CD4-positive, alpha-beta T cell treated with Interleukin-15 for 4 hours (primary cell): ENCODE results near the gene CCDC195.

Source experiments
- DNase-seq: peaks from one replicate; pipeline ENCODE4 v3.0.0-alpha.2; 2020; ENCODE audit warnings: low spot score

Gene CCDC195

DNA sequence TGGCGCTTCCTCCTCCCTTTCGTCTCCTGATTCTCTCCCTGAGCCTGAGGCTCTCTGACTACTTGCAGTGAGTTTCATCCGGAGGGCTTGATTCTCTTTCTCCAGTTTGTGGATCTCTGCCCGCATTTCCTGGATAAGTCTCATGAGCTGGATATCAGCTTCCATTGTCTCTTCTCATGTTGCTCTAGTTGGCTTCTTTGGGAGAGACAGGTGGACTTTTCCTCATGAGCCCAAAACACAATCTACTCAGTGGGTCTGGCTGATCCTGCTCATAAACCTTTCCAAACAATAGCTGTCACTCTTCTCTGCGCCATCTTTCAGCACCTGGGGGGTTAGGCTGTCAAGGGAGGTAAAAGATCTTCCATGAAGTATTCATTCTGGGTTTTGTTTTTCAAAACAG lies at the start of gene CCDC195:
CCDC195 (minus strand) TSS at position 165 of the 400 bp plus-strand sequence; CDS start at position 165, 0 bp downstream.
- no peak for DNase-seq

GRCh38 chr2:224764565-224765236 lies 48.5 kb upstream of the CCDC195 start:
- DNase-seq: no peak

DNA sequence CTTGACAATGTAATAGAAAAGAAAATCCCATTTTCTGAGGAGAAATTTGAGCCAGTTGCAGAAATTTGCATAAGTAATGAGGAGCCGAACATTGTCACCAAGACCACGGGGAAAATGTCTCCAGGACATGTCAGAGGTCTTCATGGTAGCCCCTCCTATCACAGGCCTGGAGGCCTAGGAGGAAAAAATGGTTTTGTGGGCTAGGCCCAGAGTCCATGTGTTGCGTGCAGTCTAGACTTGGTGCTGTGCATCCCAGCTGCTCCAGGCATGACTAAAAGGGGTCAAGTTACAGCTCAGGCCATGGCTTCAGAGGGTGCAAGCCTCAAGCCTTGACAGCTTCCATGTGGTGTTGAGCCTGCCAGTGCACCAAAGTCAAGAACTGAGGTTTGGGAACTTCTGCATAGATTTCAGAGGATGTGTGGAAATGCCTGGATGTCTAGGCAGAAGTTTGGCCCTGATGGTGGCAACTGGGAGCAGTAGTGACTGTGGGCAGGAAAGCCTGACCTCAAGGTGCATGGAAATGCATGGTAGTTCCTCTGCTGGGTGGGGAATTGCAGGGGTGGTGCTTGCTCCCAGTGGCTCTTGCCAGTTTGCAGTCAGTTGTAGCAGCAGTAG lies 41.9 kb upstream of the CCDC195 start:
- DNase-seq: no peak

DNA sequence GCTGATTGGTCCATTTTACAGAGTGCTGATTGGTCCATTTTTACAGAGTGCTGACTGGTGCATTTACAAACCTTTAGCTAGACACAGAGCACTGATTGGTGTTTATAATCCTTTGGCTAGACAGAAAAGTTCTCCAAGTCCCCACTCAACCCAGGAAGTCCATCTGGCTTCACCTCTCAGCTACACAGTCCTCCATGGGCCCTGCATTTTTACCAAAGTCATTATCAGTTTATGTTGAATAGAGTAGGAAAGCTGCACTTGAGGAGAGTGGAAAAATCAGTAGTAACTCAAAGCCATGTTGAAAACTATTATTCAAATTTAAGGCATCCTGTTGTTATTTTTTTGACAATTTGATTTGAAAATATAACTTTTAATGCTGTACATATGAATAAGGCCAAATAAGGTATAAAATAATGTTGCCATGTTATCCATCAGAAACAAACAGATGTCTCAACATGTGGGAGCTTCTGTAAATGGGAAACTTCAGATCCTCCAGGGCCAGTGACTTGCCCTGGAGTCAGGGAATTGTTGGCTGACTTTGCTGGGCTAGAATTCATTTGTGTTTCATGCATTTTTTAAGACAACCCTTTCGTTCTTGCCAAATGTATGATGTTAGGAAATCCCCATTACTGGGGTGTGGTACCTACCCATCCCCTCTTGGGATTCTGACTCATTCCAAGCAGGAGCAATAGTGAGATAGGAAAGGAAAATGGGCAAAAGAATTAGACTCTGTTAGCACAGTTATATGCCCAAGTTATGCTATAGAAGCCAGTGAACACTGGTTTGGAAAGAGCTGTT lies 37.8 kb upstream of the CCDC195 start:
- DNase-seq: no peak

GRCh38 chr2:224751996-224752698 lies 36.0 kb upstream of the CCDC195 start:
- DNase-seq: no peak

DNA sequence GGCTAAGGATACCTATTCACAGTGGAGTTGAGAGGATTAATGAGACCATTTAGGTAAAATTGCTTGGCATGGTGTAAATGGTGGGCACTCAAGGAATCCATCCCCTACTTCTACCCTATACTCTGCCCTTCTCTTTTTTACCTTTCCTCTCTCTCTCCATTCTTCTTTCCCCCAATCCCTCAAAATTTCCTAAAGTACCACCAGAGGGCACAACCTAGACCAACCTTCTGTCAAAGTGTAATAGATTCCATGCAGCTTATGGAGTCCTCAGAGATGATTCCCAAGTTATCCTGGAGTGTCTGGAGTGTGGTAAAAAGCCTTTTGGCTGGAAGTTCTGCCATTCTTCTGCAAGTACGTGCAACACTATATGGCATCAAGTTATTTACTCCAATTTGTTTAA lies 33.0 kb upstream of the CCDC195 start:
- no peak for DNase-seq

DNA sequence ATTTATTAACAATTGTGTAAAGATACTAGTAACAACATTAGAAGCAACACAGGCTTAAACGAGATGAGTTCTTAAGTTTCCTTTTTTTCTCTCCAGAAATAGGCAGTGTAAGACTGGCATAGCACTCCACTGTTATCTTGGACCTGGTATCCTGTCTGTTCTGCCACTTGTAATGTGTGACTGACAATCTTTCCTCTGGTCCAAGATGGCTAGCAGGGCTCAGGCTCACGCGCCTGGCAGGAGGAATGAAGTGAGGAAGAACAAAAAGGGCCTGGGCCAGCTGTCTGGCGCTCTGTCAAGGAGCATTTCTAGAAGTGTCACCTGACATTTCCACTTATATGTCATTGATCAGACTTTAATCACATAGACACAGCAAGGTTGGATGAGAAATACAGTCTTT lies 31.6 kb upstream of the CCDC195 start:
- DNase-seq: no peak

DNA sequence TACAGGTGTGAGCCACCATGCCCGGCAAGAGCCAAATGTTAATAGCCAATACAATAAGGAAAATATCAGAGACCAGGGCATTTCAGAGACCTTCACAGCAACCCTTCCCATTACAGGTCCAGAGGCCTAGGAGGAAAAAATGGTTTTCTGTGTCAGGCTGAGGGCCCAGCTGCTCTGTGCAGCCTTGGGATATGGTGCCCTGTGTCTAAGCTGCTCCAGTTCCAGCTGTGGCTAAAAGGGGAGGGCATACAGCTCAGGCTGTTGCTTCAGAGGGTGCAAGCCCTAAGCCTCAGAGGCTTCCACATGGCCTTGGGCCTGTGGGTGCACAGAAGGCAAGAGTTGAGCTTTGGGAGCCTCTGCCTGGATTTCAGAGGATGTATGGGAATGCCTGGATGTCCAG lies 20.1 kb upstream of the CCDC195 start:
- DNase-seq: no peak

DNA sequence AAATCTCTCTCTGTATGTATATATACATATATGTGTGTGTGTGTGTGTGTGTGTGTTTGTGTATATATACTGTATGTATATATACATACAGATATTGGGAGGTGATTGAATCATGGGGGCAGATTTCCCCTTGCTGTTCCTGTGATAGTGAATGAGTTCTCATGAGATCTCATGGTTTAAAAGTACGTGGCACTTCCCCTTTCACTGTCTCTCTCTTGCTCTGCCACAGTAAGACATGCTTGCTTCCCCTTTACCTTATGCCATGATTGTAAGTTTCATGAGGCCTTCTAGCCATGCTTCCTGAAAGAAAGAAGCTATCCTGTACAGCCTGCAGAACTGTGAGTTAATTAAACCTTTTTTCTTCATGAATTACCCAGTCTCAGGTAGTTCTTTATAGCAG lies 18.8 kb upstream of the CCDC195 start:
- no peak for DNase-seq

GRCh38 chr2:224731665-224732064 lies 15.5 kb upstream of the CCDC195 start:
- DNase-seq: no peak

GRCh38 chr2:224729435-224729834 lies 13.3 kb upstream of the CCDC195 start:
- no peak for DNase-seq

- no peak for DNase-seq
These were observed 8.2 kb upstream of the CCDC195 start for GRCh38 chr2:224724331-224724730.

GRCh38 chr2:224723586-224724217 lies 7.5 kb upstream of the CCDC195 start:
- DNase-seq: no peak

DNA sequence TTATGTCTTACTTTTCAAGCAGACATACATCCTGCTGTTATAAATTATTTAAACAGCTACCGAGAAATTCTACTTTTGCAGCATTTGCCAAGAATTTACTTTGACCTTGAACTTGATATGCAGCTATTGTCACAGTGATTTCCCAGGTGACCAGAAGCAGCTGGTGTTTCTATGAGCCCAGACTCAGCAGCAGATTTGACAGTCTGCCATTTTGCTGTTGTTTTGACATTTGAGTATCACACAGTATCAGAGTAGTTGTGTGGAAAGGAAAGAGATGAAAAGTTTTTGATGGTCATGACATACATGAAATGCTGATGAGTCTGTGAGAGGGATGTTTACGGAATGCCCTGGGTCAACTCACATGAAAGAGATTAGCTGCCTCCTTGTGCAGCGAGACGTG lies 6.6 kb upstream of the CCDC195 start:
- no peak for DNase-seq

GRCh38 chr2:224722250-224722649 lies 6.1 kb upstream of the CCDC195 start:
- DNase-seq: no peak

DNA sequence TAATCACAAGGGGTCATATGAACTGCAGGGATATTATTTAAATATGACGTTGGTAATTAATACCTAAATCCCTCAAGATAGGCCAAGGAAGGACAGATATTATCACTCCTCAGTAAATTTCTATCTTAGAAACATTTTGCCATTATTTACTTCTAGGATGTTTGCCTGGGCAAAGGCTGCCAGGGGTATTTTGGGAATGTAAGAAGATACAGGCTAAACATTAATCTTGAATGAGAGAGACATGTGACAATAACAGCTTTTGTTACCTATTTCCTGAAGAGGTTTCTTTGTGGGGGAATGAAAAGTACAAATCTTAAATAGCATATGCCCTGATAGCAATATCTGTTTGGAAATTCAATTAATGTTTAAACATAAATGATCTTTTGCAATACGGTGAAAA lies 756 bp upstream of the CCDC195 start:
- DNase-seq: no peak

DNA sequence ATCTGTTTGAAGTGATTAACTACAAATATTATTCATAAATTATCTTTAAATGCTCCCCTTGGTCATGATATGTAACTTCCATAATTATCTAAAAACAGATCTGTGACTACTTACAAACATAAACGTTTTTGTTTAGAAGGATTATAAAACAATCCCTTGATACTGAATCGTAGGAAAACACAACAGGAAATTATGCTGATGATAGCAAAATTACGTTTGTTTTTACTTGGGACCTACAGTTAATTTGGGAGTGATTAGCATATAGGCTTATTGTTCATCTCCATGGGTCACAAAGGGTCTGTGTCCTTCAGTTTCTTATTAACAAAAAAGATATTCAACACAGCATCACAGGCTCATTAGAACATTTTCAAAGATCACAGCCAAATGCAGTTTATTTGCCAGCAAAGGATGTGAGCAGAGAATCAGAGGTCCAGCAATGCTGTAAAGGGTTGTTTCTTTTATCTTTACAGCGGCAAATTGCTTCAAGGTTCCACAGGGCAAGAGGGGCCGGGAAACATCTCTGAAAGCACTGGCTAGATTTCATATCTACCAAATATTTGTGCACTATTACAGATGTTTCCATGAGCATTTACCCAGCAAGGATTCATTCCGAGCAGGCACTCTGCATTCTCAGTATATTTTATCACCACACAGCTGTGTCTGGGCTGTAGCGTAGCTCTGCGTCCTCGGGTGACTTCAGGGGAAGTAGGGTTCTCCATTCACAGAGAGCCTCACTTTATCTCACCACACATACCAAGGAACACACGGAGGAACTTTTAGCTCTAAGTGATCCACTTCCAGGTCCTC lies 4.1 kb downstream of the CCDC195 start:
- no peak for DNase-seq

- DNase-seq: no peak
These were observed 4.8 kb downstream of the CCDC195 start for GRCh38 chr2:224711381-224711780.

GRCh38 chr2:224709301-224709700 lies 6.9 kb downstream of the CCDC195 start:
- no peak for DNase-seq

DNA sequence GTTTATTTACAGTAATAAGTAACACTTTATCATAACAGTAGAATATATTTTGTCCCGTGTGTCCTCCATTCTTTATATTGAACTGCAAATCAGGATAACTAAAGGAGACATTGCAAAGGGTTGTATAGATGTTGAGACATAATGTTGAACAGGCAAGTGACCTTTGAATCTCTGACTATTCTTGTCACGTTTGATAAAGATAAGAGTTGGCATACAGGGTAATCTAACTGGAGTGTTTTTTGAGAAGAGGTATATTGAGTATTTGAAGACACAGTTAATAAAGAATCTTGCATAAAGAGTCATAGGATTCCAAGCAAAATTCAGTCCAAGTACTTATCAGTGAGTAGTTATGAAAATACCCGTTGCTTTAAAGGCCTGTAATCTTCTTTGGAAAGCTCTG lies 21.7 kb downstream of the CCDC195 start:
- DNase-seq: no peak

DNA sequence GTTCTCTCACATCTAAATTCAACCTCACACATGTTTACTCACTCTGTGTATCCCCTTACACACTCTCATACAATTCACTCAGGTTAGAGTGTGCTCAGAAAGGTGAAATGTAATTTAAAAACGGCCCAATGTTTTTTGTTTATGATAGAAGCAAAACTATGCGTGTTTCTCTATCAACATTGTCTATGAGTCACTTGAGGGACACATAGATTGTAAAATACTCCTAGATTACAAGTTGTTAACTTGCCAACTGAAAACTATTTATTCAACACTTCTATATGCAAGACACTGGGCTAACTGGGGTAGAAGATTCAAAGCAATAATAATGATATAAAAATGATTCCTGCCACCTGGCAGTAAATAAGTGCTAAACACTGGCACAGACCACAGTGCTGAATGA lies 24.6 kb downstream of the CCDC195 start:
- DNase-seq: no peak
